ENCODE results near the gene CPT1C.

Gene CPT1C

DNA sequence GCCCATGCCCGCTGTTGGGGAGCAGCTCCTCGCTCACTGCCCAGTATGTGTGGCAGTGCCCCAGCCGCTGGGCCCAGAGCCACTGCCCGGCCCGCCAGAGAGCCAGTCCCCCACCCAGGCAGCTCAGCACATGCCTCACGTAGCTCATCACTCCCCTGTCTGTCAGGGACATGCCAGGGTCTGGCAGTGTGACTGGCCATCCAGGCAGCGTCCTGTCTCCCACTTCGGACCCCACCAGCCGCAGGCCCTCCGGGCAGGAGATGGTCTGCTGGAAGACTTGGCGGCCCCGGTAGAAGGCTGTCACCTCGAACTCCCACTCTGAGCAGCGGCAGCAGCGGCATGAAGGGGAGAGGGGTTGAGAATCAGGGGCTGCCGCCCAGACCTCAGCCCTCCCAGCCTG lies 28.9 kb upstream of the CPT1C start:
- DNase-seq: no peak

DNA sequence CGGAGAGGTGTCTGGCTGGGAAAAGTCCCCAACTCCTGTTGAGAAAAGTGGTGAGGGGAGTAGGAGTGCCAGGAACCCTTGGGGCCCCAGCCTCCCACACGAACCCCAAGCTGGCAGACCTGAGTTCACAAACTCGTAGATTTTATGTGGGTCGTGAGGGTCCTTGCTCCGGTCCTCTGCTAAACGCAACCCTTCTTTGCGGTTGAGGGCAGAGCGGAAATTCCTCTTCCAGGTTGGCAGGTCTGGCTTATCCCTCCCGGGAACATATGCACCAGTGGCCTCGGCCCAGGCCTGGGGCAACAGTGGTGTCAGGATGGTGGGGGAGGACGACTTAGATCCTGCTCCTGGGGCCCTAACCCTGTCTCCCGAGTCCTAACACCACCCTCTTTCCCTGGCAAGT lies 27.7 kb upstream of the CPT1C start:
- no peak for DNase-seq

DNA sequence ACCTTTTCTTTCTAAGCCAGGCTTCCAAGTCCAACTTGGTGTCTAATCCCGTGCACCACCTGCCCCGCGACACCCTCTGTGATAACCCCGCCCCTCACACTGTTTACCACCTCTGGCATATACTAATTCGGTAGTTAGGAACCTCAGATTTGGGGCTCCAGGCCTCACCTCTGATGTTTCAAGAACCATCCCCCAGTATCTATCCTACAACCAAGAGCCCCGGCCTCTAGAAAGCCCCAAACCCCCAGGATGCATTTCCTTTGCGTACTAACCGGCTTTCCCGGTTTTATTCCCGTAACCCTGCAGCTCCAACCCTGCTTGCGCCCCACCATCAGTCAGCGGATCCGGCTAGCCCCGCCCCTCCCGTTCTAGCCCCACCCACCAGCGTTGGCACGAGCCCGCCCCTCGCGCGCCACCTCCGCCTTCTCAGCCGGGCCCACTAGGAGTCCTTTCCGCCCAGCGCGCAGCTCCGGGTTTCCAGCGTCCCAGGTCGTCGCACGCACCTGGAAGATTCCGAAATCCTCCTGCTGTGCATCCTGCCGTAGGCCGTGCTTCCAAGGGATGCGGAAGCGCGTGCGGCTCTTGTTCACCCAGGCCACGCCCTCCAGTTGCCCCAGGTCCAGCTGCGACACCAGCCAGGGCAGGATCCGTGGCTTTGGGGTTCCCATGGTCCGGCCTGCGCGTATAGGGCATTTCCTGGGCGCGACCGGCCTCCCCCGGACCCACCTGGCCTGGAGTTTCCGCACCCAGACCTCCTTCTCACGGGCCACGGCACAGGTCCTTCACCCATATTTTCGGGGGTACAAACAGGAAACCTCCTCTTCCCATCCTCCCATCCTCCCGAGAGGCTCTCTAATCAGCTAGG lies 26.5 kb upstream of the CPT1C start:
- no peak for DNase-seq

DNA sequence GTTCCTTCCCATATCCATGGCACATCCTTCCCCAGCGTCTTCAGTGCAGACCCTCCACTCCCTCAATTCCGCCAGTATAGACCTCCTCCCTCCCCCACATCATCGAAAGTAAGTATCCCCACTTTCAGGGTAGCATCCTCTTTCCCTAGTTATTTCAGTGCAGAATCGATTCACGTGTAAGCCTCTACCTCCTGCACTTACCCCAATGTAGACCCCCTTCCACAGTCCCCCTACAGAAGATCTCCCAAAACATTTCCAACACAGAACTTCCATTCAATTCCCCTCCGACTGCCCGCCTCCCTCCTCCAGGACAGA lies 25.9 kb upstream of the CPT1C start:
- DNase-seq: no peak

DNA sequence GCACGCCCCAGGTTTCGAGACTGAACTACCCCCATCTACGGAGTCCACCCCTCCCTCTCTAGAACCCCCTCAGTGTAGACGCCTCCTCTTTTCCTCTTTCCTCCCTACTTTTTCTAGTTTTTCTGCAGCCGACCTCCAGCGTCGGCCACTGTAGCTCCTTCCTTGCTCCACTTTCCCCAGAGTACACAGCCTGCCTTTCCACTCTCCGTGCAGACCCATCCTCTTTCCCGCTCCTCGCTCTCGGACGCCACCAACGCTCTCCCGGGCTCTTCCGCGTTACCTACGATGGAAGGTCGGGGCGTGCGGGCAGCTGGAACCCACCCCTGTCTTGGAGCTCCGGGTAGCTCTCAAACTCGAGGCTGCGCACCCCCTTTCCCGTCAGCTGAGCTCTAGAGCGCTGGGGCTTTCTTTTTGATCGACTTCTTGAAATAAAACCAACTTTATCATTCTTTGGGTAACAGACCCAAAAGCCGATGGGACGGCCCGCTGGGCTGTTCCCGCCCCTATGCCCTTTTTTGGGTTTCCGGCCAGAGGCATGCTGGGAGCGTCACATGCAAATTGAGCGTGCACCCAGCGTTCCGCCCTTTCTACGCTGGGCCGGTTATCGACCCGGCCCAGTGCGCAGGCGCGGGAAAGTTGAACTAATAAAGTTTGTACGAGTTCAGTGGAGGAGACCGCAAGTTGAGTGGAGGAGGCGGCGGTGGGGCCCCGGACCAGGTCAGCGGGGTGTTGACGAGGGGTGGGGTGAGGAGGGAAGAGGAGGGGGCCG lies 25.4 kb upstream of the CPT1C start, which contains the start of the genes BCL2L12 and IRF3:
Gene BCL2L12, plus strand, starts transcription at position 583 of the 769 bp plus-strand sequence. CDS start 760 bp downstream, outside the sequence.
Gene IRF3, minus strand, starts transcription at position 507 of the 769 bp plus-strand sequence. CDS start 1,019 bp downstream, outside the sequence.
- no peak for DNase-seq

DNA sequence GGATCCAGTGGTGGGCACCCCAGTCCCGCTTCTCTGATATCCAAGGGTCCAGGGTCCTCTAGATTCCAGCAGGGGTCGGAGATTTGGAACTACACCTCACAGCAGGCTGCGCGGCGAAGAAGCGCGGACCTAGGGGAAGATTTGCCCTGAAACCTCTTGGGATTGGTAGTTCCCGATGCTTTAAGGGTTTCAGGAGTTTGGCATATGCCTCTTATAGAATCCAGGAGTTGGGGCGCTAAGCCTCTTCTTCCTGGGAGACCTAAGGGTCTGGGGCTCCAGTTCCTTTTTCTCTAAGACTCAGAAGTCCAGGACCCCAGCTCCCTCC lies 24.8 kb upstream of the CPT1C start:
- no peak for DNase-seq

DNA sequence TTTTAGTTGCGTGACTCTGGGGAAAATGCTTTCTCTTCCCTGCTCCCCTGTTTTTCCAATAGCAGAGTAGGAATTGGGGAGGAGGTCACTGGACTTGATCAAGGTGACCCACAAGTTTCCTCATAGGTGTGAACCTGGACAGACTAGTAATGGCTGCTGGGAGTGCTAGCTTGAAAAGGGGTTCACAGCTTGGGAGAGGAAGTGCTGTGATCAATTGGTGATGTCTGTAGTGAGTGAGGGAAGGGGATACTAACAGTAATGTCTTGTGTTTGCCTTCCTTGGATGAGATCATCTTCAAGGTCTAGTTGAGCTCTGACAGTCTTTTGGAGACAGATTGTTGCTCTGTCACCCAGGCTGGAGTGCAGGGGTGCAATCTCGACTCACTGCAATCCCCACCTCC lies 23.4 kb upstream of the CPT1C start:
- DNase-seq: no peak

DNA sequence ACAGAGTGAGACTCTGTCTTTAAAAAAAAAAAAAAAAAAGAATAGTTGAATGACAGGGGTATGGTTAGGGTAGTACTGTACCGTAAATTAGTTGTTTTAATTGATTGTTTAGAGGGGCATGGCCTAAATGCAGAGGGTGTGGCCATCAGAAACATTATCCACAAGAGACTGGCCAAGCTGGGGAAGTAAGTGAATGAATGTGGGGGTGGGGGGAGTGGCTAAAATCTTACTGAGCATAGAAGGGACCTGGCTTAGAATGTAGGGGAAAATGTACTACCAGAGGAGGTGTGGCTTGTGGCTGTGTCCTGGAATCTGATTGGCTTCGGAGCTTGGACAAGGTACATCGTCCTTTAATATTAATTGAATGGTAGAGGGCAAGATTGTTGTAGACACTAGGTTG lies 21.4 kb upstream of the CPT1C start:
- DNase-seq: no peak

DNA sequence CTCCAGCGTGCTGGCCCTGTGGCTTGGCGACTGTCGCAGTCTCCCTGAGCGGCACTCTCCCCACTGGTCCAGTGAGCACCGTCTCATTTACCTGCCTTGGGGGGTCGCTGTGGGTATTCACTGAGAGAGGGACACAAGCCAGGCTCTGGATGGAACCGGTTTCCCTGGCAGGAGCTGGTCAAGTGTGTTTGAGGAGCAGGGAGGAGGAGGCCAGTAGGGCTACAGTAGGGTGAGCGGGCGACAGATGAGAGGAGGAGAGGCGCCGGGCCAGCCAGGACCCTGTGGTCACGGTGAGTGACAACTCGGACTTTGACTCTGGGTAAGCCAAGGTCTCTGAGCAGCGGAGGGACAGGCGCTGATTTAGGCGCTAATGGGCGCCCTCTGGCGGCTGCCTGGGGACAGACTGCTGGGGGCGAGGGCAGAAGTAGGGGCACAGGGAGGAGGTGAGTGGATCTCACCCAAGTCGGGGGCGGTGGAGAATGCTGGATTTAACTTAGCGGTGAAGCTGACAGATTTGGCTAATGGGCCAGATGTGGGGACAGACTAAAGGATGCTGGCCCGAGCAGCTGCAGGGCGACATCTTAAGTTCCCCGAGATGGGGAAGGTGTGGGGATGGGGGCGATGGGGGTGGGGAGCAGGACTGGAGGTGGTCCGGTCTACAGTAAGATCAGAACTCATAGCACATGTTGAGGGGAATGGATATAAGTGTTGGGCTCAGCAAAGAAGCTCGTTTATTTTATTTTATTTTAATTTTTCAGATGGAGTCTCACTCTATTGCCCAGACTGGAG lies 18.6 kb upstream of the CPT1C start:
- no peak for DNase-seq

DNA sequence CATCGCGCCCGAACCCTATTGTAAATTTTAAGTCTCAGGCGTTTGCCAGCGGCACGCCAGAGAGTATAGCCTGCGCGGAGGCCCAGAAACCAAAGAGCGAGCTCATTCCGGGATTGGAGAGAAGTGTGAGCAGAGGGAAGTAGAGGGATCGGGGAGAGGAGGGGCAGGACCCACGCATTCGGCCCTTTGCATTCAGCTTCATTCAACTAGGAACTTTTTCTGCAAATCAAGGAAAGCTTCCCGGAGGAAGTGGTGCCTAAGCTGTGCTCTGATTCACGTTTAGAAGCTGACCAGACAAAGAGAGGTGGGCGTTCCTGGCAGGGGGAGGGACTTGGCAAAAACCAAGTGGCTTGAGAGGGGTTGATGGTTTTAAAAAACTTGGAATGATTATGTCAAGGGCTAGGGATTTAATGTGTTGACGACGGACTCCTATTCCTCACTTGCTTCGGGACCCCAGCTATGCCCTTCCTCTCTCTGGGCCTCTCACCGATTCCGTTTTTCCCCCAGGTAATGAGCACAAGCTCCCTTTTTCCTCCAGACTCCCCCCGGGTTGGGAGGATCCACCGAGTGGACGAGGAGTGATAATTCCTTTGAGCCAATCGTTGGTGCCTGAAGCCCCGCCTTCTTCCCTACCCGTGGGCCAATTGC lies 14.7 kb upstream of the CPT1C start:
- no peak for DNase-seq

DNA sequence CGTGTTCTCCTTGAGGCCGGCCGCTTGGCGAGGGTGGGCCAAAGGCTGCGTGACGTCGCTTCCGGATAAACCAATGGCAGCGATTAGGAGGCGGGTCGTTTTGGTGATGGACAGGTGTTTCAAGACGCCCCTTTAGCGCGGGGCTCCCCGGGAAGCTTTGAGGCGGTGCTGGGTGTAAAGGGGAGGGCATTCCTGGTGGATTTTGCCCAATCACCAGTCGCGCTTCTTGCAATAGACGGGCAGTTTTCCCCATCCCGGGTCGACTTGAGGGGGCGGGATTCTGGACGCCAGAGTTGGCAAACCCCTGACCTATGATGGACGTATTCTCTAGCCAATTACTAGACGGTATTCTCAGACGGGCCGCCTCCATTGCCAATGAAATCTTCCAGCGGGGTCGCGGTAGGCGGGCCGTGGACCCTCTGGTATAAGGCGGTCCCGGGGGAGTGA lies 14.1 kb upstream of the CPT1C start:
- peak; percentile 100 for DNase-seq

DNA sequence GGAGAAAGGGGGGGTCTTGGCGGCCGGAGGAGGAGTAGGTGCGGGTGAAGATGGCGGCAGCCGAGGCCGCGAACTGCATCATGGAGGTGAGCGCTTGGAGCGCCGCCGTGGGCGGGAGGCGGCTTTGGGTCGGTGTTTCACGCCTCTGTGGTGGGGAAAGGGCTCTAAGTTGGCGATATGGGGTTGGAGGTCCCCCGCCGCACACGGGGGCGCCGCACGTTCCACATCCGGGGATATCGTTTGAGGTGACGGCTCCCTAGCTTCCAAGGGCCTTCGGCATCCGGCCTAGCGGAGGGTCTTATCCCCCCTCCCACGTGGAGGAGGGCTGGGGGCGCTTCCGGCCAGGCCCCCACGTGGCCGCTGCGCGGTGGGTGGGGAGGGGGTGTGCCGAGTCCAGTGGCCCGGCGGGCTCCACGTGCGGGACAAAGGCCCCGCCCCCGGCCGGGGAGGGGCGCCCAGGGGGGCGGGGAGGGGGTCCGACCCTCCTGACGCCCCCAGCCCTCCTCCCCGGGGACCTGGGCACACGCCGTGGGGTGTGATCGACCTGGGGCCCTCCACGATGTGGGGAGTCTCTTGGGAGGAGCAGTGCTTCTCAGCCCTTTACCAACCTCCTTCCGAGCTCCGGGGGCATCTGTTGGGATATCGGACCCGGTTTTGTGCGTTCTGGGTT lies 13.6 kb upstream of the CPT1C start, which contains the start of gene PRMT1:
Gene PRMT1, plus strand, starts transcription at position 41 of the 670 bp plus-strand sequence. Its CDS starts 10 bp downstream, at position 51.
- no peak for DNase-seq

DNA sequence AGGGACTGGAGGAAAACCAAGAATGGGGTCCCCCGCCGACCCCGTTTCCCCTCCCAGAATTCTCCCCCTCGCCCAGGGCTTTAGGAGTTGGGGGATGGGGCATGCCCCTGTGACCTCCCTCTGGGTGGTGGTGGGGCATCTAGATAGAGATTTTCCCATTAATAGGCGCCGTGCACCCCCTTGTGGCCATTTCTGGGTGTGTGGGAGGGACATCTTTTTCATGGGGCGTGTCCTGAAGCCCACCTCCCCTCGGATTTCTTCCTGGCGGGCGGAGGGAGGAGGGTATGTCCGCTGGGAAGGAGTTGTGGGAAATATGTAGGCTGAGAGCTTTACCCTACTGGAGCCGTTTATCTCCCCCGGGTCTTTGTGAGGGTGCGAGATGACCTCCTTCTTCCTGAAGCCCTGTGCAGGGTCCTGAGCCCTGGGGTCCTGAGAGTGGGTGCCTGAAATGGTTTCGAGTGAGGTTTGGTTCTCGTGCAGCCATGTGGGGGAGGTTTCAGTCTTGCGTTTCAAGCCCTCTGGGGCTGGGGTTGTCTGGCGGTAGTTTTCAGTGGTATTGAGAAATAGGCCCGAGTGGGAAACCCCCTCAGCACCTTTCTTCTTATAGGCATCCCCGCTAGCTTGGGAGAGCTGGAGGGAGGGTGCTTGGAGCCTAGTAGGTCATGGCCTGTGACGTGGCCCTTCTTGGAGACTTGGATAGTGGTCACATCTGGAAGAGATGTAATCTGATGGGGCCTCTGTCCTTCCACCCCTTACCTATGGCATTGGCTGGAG lies 12.8 kb upstream of the CPT1C start:
- no peak for DNase-seq

DNA sequence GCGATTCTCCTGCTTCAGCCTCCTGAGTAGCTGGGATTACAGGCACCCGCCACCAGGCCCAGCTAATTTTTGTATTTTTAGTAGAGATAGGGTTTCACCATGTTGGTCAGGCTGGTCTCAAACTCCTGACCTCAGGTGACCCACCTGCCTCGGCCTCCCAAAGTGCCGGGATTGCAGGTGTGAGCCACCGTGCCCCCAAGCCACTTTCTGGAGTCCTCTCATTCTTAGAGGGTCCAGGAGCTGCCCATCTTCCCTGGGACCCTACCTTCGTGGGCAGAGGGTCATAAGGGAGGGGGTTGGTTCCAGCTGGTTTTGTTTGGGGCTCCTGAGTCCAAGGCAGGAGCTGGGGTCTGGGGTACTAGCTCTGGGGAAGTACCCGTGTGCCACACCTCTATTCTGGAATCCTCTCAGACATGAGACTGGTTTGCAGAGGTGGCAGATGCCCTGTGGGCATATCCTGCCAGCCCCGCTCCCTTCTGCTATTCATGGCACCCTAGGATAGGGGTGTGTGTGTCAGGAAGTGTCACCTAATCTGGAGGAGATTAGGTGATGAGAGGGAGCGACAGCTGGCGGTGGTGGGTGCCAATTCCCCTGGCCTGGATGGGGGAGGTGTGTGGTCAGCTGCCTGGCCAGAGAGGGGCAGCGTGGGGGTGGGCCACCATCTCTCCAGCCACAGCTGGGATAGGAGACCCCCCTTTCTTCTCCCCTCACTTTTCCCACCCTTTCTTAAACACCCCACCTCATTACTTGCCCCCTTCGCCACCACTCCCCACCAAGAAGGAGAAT lies 11.7 kb upstream of the CPT1C start:
- DNase-seq: no peak

DNA sequence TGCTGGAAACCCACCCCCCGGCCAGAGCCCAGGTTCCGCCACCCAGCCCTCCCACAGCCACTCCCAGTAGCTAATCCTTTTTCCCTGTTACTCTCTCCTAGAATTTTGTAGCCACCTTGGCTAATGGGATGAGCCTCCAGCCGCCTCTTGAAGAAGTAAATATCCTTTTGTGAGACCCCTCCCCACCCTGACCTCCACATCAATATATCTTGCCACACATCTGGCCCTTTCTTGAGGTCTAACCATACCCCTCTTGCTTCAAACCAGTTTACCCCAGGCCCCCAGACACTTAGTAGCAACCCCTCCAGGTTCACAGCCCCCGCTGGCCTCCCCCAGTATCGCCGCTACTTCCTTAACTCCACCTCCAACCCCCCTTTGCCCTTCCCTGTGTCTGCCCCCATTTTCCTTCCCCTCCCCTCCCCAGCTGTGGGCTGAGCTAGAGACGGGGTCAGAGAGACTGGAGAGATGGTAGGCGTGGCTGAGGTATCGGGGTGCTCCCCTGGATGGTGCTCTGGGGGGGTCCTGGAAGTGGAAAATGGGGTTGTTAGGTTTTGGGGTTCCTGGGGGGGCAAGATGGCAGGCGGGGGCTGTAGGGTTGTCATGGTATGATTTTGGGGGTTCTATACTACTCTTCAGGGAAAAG lies 11.0 kb upstream of the CPT1C start:
- no peak for DNase-seq

DNA sequence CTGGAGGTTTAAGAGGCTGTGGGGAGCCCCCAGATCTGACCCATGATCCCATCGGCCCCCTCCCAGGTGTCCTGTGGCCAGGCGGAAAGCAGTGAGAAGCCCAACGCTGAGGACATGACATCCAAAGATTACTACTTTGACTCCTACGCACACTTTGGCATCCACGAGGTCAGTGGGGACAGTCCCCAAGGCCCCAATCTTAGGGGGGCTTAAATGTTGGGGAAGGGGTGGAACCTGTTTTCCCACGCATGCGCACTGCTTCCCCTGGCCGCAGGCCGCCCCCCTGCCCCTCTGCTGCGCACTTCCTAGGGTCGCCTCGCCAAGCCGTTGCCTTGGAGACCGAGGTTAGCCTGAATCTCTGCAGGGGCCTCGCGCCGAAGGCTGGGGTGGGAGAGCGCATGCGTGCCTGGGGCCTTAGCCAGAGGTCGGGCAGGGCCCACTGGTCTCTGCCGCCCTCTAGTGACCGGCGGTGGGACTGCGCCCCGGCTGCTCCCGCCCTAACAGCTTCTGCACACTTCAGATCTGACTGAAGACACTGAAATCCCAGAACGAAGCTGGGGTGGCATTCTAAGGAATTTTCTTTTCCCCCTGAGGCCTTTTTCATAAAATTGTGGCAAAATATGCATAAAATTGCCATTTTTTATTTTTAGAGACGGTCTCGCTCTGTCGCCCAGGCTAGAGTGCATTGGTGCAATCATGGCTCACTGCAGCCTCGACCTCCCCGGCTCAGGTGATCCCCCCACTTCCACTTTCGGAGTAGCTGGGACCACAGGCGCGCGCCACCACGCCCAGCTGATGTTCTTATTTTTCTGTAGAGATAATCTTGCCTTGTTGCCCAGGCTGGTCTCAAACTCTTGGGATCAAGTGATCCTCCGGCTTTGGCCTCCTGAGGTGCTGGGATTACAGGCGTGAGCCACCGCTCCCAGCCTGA lies 10.2 kb upstream of the CPT1C start:
- no peak for DNase-seq

DNA sequence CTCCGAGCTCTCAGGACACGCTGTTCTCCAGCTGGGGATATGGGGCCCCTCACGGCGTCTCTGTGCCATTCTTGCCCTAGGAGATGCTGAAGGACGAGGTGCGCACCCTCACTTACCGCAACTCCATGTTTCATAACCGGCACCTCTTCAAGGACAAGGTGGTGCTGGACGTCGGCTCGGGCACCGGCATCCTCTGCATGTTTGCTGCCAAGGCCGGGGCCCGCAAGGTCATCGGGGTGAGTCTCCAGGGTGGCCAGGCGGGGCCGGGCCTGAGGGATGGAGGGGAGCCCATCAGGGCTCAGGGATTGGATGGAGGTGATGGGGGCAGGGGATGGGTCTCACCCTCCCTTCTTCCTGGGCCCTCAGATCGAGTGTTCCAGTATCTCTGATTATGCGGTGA lies 9.1 kb upstream of the CPT1C start:
- DNase-seq: no peak

DNA sequence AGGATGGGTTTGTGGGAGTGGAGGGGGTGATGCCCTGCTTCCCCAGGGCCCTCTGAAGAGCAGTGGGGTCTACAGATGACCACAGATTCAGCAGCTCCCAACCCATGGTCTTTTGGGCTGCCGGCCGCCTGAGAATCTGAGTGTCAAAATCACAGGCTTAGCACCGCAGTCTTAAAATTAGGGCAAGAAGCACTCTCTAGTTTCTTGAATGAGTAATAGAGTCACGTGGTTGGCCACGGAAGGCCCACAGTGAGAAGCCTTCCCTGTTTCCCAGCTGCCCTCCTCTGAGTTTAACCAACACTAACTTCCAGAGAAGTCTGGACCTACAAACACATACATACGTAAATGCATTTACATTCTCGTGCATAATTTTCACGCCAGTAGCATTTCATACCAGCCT lies 8.6 kb upstream of the CPT1C start:
- DNase-seq: no peak

DNA sequence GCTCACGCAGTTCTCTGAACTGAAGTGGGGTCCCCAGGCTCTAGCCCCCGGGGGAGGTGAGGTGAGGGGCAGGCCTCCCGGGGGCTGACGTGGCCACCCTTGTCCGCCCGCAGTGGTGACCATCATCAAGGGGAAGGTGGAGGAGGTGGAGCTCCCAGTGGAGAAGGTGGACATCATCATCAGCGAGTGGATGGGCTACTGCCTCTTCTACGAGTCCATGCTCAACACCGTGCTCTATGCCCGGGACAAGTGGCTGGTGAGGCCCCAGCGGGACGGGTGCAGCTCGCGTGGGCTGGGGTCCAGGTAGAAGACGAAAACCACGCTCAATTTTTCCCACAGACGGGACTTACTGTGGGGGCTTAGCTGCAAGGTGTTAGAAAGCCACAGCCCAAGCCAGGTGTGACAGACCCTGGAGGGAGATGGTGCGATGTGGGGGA lies 7.1 kb upstream of the CPT1C start:
- DNase-seq: no peak

Data from NCI-H1436 treated with DMSO at 0.1 percent for 48 hours (cell line).